ENCODE measurements around the gene XRCC3.

XRCC3 gene

DNA sequence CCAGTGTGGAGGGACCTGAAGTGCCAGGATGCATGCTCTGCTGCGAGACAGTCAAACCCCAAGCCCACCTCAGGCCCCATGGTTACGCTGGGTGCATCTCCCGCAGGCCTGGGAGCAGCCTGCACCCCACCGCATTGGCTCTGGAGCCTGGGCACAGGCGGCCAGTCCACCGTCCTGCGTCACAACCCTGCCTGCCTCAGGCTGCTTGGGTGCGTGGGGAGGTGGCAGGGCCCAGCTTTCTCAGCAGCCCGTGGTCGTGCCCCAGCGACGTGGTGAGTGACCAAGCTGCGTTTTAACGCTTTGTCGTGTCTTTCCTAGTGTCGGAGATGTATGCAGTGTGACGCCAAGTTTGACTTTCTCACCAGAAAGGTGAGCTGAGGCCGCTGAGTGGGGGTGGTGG is 11.2 kb upstream of the XRCC3 start:
- DNase-seq (ENCODE audit: low spot score): no peak

DNA sequence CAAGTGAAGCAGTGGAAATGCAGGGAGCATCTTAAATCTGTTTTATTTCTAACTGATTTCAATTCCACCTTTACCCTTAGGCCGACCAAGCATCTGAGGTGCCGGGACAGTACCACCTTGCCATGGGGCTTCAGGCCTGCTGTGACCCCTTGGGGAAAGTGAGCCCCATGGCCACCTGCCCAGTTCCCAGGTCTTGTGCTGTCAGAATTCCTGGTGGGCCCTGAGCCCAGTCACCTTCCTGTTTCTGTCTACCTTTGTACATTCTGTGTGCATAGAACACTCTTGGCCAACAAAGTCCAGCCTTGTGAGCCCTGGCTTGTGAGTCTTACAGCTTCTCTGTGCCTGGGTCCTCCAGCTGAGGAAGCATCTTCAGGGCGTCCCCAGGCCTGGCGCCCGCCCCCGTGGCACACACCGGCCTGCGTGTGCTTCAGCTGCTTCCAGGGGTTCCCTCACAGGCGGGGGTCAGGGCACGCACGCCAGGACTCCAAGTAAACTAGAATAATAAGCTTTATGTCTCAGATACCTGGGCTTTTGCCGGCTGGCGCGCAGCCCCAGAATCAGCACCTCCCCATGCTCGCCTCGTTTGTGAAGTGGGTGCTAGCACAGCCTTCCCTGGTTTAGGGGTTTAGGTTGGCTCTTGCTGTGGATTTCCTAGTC is 10.6 kb upstream of the XRCC3 start:
- DNase-seq (ENCODE audit: low spot score): no peak

DNA sequence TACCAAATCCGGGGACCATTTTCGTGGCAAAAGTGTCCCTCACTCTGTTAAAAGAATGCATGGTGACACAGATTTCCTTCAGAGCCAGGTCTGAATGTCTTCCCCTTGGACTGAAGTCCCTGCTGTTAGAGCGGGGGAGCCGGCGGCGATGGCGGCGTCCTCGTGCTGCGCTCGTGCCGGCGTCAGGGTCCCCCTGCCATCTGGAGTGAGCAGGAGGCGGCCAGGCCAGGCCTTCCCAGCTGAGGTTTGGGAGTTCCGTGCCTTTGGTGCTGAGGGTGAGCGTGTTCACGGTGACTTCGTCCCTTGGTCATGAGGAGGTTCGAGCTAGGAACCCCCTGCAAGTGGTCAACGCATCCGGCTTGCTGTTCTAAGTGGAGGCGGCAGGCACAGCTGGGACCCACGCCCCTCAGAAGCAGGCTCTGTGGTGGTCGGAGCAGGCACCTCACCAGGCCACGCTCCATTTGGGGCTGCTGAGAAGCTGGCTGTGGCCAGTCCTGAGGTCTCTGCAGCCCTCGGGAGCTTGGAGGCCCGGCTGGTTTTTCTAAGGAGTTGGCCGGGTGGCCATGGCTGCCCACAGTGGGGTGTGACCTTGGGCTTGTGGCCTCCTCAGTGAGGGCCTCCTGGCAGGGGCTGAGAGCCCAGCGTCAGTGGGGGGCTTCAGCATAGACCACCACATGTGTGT is 9.9 kb upstream of the XRCC3 start:
- no peak for DNase-seq (ENCODE audit: low spot score)

DNA sequence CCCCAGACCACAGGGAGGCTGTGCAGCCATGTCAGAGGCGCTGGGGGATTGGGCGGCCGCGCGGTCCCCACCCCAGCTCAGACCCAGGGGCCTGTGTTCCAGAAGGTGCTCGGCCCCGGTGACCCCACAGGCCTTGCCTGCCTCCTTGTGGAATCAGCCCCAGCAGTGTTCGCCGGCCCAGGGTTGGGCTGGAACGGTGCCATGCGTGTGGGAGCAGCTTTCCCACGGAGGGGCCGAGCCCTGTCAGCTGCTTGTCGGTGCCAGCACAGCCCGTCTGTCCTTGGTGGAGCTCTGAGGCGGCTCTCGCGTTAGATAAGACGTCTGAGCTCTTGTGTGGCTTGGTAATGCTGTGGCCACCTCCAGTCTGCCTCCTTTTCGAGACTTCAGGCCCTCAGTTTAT is 8.9 kb upstream of the XRCC3 start:
- DNase-seq (ENCODE audit: low spot score): no peak

DNA sequence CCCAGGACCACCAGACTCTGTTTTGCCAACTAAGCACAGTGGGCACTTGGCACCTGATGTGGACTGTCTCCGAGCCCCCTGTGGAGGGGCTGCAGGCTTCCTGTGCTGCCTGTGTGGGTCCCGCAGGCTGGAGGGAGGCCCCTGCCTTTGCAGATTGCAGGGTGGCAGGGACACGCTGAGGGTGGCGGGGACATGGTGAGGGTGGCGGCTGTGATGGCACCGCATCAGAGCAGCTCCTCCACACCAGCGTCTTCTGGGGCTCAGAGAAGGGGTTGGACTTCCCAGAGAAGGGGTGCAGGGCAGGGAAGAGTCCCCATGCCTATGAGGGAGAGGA is 8.5 kb upstream of the XRCC3 start:
- DNase-seq (ENCODE audit: low spot score): no peak

DNA sequence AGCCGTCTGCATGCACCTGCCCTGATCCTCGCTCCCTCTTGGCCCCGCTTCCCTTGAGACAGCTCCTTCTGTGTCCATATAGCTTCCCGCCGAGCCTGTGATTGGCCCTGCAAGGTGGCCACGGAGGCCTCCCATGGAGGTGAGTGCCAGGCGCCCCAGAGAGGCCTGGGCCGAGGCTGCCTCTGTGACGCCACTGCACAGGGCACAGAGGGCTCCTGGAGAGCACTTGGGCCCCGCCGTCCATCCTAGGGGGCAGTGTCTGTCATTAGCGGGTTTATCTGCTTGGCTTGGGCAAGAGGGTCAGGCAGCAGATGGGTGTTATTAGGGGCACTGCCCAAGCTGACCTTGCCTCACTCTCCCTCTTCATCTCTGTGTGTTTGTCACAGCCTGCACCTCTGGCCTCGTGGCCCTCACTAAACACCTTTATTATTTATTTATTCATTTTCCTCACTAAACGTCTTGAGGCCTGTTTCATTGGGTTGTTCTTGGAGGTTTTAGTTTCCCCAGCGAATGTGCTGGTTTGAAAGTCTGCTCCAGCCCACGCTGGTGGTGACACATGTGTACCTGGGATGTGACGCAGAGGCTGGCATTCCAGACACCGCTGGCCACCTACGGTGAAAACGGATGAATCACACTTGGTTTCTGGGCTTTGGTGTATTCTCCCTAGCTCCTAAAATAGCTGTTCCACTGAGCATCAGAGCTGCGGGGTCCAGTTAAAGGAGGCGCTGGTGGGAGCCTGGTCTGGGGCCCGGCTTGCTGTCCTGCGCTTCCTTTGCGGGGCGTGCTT is 6.3 kb upstream of the XRCC3 start:
- no peak for DNase-seq (ENCODE audit: low spot score)

DNA sequence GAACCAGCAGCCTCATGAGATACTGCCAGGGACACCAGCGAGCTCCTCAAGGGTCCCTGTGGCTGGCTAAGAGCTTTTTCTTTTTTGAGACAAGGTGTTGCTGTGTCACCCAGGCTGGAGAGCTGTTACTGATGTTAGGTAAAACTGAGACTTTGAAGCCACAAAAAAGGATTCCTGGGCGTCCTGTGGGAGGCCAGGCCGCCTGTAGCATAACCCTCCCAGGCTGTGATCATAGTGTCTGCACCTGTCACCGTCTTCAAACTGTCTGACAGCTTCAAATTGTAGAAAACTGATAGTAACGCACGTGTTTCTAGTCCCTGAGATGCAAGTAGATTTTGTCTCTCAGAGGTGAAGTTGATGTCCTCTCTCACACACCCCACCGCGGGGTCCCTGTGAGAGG is 4.5 kb upstream of the XRCC3 start:
- no peak for DNase-seq (ENCODE audit: low spot score)

DNA sequence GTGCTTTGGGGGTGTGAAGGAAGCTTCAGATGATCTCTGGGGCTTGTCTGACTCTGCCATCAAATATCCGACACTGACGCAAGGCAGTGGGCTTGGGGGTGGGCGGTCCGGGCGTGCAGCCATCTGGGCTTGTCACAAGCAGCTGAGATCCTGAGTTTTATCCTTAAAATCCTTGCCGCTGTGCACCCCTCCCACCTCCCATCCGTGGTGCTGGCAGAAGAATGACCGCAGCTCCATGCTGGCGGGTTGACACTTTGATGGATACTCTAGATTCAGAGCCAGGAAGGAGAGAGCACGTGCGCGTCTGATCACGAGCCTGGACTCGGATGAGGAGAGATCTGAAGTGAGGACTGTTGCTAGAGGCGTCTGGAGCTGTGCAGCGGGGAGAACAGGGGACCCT is 3.3 kb upstream of the XRCC3 start:
- DNase-seq (ENCODE audit: low spot score): no peak

DNA sequence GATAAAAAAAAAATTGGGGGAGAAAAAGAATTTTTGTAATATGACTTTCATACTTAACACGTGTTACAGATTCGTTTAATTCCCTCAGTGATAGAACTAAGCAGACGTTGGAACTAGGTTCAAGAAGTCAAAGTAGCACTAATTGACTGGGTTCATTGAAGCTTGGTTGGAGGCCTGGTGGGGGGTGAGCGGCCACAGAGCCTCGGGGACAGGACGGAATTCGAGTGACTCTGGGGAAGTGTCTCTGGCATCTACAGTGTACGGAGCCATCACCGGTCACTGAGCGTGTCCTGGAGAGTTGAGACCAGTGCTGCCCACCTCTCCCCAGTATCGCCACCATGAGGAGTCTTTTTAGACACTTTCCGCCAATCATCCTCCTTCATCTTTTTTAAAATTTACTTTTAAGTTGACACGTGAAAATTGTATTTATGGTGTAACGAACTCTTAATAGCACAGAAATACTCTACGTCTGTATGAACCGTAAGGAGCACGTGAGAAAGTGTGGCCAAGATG is 1.7 kb upstream of the XRCC3 start:
- no peak for DNase-seq (ENCODE audit: low spot score)

DNA sequence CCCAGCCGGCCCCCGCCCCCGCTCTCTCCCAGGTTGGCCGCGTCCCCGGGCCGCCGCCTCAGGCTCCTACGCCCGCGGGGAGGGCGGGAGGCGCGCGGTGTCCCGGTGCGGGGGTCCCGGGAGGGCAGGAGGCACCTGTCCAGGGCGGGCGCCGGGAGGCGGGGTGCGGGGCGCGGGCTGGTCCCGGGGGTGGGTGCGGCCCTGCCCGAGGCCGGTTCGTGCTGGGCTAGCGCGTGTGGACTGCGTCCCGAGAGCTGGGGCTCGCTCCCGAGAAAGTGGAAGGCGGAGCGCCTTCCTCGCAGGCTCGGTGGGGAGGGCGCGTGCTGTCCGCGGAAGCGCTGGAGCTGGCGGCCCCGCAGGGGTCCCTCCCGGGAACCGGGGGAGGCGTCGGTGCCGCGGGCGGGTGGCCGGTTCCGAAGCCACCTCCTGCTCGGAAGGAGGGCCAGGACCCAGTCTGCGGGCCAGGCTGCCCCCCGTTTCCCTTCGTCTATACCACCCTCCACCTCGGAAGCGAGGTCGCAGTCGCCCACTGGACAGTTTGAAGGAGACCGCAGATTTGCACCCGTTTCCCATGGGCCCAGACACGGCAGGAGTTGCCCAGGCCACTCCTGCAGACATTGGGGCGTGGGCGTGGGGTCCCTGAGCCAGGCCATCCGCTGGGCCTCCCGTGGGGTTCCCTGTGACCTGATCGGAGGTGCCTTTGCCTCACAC is 995 bp upstream of the XRCC3 start:
- no peak for DNase-seq (ENCODE audit: low spot score)

DNA sequence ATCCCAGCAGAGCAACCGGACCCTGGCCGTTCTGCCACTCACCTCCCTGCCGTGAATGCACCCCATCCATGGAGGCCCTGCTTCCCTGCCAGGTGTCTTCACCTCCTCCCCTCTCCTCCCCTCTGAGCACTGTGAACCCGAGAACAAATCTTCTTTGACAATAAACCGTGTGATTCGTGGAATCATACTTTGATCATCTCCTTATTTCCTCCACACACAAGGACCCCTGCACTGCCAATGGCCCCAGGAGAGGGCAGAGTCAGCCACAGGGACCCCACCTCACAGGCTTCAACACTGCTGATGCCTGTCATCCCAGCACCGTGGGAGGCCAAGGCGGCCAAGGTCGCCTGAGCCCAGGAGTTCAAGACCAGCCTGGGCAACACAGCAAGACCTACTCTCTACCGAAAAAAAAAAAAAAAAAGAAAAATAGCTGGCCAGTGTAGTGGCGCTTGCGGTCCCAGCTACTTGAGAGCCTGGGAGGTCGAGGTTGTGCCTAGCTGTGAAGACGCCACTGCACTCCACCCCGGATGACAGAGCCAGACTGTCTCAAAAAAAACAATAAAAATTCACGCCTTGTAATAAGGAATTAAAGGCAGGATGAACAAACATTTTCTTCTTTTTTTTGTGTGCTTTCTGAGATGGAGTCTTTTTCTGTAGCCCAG is 1.1 kb downstream of the XRCC3 start:
- DNase-seq (ENCODE audit: low spot score): no peak

DNA sequence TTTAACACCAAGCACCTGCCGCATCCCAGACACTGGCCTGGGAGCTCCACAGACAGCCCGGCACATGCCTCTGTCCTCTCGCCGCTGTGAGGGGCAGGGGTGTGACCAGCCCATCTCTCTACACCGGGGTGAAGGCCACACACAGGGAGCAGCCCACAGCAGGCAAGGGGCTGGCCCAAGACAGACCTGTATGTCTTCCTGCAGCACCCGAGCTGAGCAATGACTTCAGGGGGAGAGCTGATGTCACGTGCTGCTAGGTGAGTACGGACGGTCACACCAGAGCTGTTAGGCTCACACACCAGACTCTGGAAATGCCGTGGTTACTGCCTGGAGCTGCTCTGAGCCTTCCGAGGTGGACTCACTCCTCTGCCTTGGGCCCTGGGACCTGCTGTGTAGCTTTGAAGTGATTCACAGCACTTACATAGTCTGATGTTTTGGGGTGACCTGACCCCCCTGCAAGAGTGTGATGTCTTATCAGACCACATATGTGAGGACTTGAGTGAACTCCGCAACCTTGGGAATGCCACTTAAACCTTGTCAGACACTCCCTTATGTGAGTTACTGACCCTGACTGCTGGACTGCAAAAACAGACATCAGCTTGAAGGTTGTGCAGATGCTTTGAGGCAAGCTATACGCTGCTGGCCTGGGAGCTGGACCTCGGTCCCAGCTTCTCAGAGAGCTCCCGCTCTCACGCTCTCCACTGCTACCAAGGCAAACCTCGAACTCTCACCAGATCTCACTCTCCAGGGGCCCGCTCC is 1.8 kb downstream of the XRCC3 start:
- no peak for DNase-seq (ENCODE audit: low spot score)

DNA sequence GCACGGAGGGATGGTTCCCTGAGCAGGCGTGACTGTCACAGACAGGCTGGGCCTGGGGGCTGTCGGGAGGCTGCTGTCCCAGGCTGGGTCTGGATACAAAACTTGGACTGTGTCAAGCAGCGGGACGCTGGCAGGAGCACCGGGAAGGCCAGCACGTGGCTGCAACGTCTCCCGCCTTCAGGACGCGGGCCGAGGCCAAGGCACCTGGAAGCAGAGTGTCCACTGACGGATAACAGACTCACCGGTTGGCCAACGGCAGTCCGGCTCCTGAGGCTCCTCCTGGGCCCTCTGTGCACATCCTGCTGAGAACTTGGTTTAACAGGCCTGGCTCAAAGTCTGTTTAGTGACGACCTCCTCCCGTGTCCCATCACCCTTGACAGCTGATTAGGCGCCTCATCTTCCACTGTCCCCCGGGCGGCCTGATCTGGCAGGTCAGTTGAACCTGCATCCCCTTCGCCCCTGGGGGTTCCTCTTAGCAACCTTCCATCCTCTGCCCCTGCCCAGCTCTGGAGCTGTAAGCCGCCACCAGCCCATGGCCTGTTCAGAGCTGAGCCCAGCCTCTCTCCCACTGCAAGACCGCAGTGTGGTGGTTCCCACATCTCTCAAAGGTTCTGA is 2.5 kb downstream of the XRCC3 start:
- no peak for DNase-seq (ENCODE audit: low spot score)

DNA sequence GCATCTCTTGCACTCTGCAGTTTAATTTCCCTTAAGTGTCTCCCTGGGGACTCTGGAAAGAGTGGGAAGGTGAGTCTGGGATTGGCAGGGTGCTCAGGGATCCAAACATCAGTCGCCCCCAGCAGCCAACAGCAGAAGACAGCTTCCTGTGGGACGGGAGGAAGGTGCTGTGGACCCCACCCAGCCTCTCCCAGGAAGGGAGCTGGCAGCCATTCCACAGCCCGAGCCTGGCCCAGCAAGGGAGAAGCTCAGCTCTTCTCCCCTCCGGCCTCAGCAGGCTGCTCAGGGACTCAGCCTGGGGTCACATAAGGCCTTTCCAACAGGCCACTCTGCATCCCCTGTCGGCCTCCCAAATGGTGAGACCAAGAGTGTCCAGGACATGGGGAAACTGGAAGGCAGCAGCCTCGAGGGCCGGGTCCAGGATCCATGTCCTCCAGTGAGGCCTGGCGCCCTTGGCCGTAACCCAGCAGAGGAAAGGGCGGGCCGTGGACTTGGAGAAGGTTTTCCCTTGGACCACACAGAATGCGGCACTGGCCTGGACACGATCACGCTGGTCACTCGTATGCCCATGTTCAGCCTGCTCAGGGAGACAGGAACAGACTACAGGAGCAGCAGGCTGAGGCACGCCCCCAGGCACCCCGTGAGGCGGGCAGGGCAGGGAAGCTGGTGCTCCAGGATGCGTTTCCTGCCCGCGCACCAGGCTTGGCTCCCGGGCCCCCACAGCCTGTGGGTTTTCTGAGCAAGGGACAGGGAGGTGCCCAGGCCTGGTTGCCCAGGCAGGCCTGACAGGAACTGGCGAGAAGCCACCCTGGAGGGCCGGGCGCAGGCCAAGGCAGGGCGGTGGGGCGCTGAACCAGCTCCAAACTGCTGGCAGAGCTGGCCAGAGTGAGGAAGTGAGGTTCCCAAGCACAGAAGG is 3.5 kb downstream of the XRCC3 start:
- DNase-seq (ENCODE audit: low spot score): no peak

DNA sequence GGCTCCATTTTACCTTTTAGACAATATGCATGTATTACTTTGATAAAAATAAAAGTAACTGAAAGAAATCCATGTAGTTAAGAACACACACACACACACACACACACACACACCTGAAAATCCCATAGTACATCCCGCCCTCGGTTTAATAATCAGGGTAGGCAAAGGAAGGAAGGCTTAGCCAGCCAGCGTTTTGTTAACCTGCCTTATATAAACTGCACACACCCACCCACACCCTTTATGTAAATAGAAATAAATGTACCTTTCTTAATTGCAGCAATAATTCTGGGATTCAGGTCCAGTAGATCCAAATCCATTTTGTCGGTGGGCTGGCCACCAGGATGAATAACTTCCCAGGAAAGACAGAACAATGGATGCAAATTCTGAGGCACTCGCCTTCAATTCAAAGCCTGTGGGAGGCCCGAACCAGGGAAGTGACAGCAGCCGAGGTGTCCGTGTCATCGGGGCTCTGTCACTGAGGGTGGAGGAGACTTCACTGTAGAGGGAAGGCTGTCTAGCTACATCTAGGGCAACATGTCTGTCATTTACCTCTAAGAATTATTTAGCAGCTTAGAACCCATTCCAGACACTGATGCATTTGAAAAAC is 4.4 kb downstream of the XRCC3 start:
- no peak for DNase-seq (ENCODE audit: low spot score)

DNA sequence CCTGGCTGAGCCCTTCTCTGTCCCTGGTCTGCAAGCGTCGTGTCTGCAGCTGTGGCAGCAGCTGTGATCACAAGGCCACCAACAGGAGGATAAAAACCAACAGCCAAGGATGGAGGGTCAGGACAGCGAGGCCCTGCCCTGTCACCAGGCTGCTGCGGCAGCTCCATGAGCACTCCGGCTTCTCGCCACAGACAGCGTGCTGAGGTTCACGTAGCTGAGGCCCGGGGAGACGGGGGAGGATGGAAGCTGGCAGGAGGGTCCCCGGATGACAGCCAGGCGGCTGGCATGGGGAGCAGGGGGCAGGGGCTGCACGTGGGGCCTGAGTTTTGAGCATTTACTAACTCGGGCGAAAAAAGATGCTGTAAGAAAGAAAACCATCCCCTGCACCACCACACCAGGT is 5.4 kb downstream of the XRCC3 start:
- DNase-seq (ENCODE audit: low spot score): no peak

DNA sequence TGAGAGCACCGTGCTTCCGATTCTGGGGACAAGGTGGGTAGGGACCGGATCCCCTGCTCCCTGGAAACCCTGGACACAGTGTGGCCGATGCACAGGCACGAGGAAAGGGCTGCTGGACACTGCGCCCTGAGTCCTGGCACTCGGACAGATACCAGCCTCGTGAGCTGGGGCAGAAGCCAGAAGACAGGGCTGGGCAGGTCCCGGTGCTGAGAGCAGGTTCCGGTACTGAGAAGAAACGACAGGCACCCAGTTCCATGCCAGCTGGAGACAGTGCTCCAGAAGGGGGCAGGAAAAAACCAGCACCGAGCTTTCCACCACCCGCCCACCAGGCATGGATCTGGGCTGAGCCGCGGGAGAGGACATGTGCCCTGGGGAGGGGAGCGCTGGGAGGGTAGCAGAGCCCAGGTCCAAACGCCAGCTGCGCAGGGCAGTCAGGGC is 6.5 kb downstream of the XRCC3 start:
- DNase-seq (ENCODE audit: low spot score): no peak

DNA sequence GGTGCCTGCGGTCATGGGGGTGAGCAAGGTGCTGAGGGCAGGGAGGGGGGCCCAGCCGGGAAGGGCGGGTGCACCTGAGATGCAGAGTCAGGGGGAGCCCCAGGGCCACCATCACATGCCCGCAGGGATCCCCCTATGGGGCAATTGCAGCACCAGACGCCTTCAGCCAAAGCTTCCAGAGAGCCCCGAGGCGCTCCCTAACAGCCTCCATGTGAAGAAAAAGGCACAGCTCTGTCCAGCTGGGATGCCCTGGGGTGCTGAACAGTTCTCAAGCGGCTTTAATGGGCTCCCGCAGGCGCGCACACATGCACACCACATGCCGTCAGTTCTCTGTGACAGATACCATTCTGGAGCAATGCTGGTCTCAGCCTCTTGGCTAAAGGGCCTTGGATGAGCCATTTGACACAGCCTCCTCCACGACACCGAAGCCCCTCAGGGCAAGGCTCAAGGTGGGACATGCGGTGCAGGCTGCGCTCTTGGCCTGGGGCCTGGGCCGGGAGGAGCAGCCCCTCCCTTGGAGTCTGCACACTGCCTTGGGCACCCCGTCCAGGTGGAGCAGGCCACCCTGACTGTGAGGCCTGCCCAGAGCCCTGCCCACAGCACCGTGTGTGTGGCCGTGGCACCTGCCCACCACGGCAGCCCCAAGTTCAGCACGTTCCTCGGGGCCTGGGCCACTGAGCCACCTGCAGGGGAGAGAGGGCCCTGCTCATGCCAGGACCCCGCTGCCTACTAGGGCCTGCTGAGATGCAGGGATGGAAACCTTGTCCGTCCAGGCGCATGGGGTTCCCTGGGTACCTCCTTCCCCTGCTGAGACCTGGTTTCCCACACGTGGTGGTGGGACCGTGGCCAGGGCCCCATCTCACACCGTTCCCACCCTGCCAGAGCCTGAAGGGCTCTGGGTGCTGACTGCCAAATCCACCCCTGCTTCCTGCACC is 7.7 kb downstream of the XRCC3 start:
- DNase-seq (ENCODE audit: low spot score): no peak

All from CD4-positive, alpha-beta T cell treated with Interleukin-15 for 4 hours (primary cell).